GM06990 (cell line): Measurements from ENCODE around the gene TTC7B.

ENCODE experiments used
- DNase-seq: peaks from one replicate; pipeline ENCODE4 v3.0.0-alpha.2; 2011; ENCODE audit not compliant: insufficient read length; ENCODE audit errors: extremely low read depth
- H3K27me3 ChIP-seq: replicated peaks from 2 replicates; pipeline ENCODE4 v1.6.0; 2011; ENCODE audit warnings: low read length; ENCODE audit not compliant: control insufficient read depth, insufficient read depth
- H3K36me3 ChIP-seq: 2 replicates; pipeline ENCODE4 v1.5.1; 2011; ENCODE audit warnings: low read length; ENCODE audit not compliant: control insufficient read depth, insufficient read depth
- H3K4me3 ChIP-seq: replicated peaks from 2 replicates; pipeline ENCODE4 v1.5.1; 2011; ENCODE audit warnings: low read depth, mild to moderate bottlenecking, control low read depth, low read length
- CTCF ChIP-seq: IDR thresholded peaks from 2 replicates; pipeline ENCODE4 v1.5.1; 2011; ENCODE audit warnings: low read length, control low read depth, mild to moderate bottlenecking, inconsistent platforms; ENCODE audit not compliant: insufficient read depth, poor library complexity, severe bottlenecking

Gene TTC7B

GRCh38 chr14:90851327-90852036 is 35.3 kb upstream of the TTC7B start:
- DNase-seq: no peak
- no peak overlapping the region for H3K4me3 ChIP-seq
- no peak for TF ChIP-seq CTCF

GRCh38 chr14:90850487-90850886 is 34.3 kb upstream of the TTC7B start:
- no peak for DNase-seq
- no peak for TF ChIP-seq CTCF
- Histone ChIP-seq H3K27me3 (no peaks in the 10 kb centered on the region), H3K4me3 (no peak overlapping the region), H3K36me3 (no peaks in the 10 kb centered on the region)

More at GRCh38 chr14:90851327-90852036, 35.3 kb upstream of the TTC7B start:
- Histone ChIP-seq H3K27me3 (no peaks in the 10 kb centered on the region), H3K36me3 (no peaks in the 10 kb centered on the region)

- DNase-seq: no peak
- no peak overlapping the region for H3K4me3 ChIP-seq
- H3K27me3 ChIP-seq: no peaks in the 10 kb centered on the region
- no peak for TF ChIP-seq CTCF
- H3K36me3 ChIP-seq: no peaks in the 10 kb centered on the region
Observed at GRCh38 chr14:90849787-90850444, 33.7 kb upstream of the TTC7B start.

GRCh38 chr14:90848944-90849731 is 32.9 kb upstream of the TTC7B start:
- Histone ChIP-seq H3K27me3 (no peaks in the 10 kb centered on the region), H3K36me3 (no peaks in the 10 kb centered on the region), H3K4me3 (no peak overlapping the region)
- no peak for DNase-seq
- no peak for TF ChIP-seq CTCF

GRCh38 chr14:90846511-90846910 is 30.3 kb upstream of the TTC7B start:
- no peak for DNase-seq
- H3K4me3 ChIP-seq: no peak overlapping the region
- no peaks in the 10 kb centered on the region for H3K27me3 ChIP-seq
- no peaks in the 10 kb centered on the region for H3K36me3 ChIP-seq
- no peak for TF ChIP-seq CTCF
